KMS-11 (cell line): ENCODE data around the gene CREB3L2.

Experiments used
- H2AFZ ChIP-seq: fragments of 200-600 bp; sonication (generic); 2 replicates; pipeline ENCODE4 v1.6.1; 2016; ENCODE audit warnings: antibody characterized with exemption, mixed run types, low read depth
- H3K27ac ChIP-seq: fragments of 200-600 bp; sonication (generic); 2 replicates; pipeline ENCODE4 v1.6.1; 2016; ENCODE audit warnings: mild to moderate bottlenecking, mixed run types
- H3K27me3 ChIP-seq: fragments of 200-600 bp; sonication (generic); 2 replicates; pipeline ENCODE4 v1.6.1; 2017; ENCODE audit warnings: mild to moderate bottlenecking, low read depth, mixed run types, moderate library complexity; ENCODE audit not compliant: insufficient read depth
- H3K36me3 ChIP-seq: fragments of 200-600 bp; sonication (generic); 2 replicates; pipeline ENCODE4 v1.6.1; 2017; ENCODE audit warnings: mild to moderate bottlenecking, mixed run types; ENCODE audit not compliant: insufficient read depth
- H3K4me1 ChIP-seq: fragments of 200-600 bp; sonication (generic); 2 replicates; pipeline ENCODE4 v1.6.1; 2016; ENCODE audit warnings: mild to moderate bottlenecking, low read depth, mixed run types; ENCODE audit not compliant: poor library complexity, severe bottlenecking
- H3K4me2 ChIP-seq: fragments of 200-600 bp; sonication (generic); 2 replicates; pipeline ENCODE4 v1.7.0; 2016; ENCODE audit warnings: mild to moderate bottlenecking, mixed run types
- H3K4me3 ChIP-seq: fragments of 200-600 bp; sonication (generic); IDR thresholded peaks from 2 replicates; pipeline ENCODE4 v1.6.1; 2017; ENCODE audit warnings: low read depth, low read length, mixed read lengths; ENCODE audit not compliant: insufficient read depth
- H3K79me2 ChIP-seq: fragments of 200-600 bp; sonication (generic); 2 replicates; pipeline ENCODE4 v1.6.1; 2016; ENCODE audit warnings: low read depth, mixed run types; ENCODE audit not compliant: insufficient read depth
- H3K9ac ChIP-seq: fragments of 200-600 bp; sonication (generic); 2 replicates; pipeline ENCODE4 v1.6.1; 2016; ENCODE audit warnings: mild to moderate bottlenecking, mixed run types
- H4K20me1 ChIP-seq: fragments of 200-600 bp; sonication (generic); 2 replicates; pipeline ENCODE4 v1.6.1; 2016; ENCODE audit warnings: mild to moderate bottlenecking, mixed run types; ENCODE audit not compliant: insufficient read depth
- CTCF ChIP-seq: fragments of 200-600 bp; sonication (generic); conservative IDR thresholded peaks from 2 replicates; pipeline ENCODE4 v1.6.1; 2017; ENCODE audit warnings: low read depth, mild to moderate bottlenecking, antibody characterized with exemption, low read length, moderate library complexity, mixed read lengths

CREB3L2 gene

GRCh38 chr7:137977173-137977572 is 24.7 kb downstream of the CREB3L2 start:
- no peaks in the 10 kb centered on the region for H3K27me3 ChIP-seq
- no peak overlapping the region for H3K4me2 ChIP-seq
- no peak overlapping the region for H3K4me3 ChIP-seq
- H3K9ac ChIP-seq = no peak overlapping the region
- no peaks in the 10 kb centered on the region for H4K20me1 ChIP-seq
- no peak overlapping the region for H3K27ac ChIP-seq
- no peak for TF ChIP-seq CTCF
- H2AFZ ChIP-seq = no peak overlapping the region
- H3K79me2 ChIP-seq = peaks cover 83% of the 10 kb centered on the region
- peaks cover 59% of the 10 kb centered on the region for H3K4me1 ChIP-seq
- no peaks in the 10 kb centered on the region for H3K36me3 ChIP-seq

- no peaks in the 10 kb centered on the region for H3K27me3 ChIP-seq
- H3K4me3 ChIP-seq = no peak overlapping the region
- no peak overlapping the region for H3K27ac ChIP-seq
- H4K20me1 ChIP-seq = no peaks in the 10 kb centered on the region
- no peaks in the 10 kb centered on the region for H3K36me3 ChIP-seq
- H3K4me2 ChIP-seq = no peak overlapping the region
- H2AFZ ChIP-seq = no peak overlapping the region
- peaks cover 54% of the 10 kb centered on the region for H3K4me1 ChIP-seq
- peaks cover 87% of the 10 kb centered on the region for H3K79me2 ChIP-seq
- H3K9ac ChIP-seq = no peak overlapping the region
- TF ChIP-seq CTCF = no peak
Observed at GRCh38 chr7:137976696-137977095, 25.2 kb downstream of the CREB3L2 start.

GRCh38 chr7:137976232-137976631 is 25.7 kb downstream of the CREB3L2 start:
- no peaks in the 10 kb centered on the region for H3K27me3 ChIP-seq
- TF ChIP-seq CTCF = no peak
- H3K79me2 ChIP-seq = peaks cover 90% of the 10 kb centered on the region
- peaks cover 50% of the 10 kb centered on the region for H3K4me1 ChIP-seq
- no peaks in the 10 kb centered on the region for H4K20me1 ChIP-seq
- no peak overlapping the region for H3K4me2 ChIP-seq
- no peak overlapping the region for H3K27ac ChIP-seq
- H3K4me3 ChIP-seq = no peak overlapping the region
- H3K36me3 ChIP-seq = no peaks in the 10 kb centered on the region
- no peak overlapping the region for H3K9ac ChIP-seq
- H2AFZ ChIP-seq = no peak overlapping the region

- no peak for TF ChIP-seq CTCF
- H2AFZ ChIP-seq = no peak overlapping the region
- H3K4me2 ChIP-seq = no peak overlapping the region
- H4K20me1 ChIP-seq = no peaks in the 10 kb centered on the region
- H3K27me3 ChIP-seq = no peaks in the 10 kb centered on the region
- no peak overlapping the region for H3K27ac ChIP-seq
- no peak overlapping the region for H3K9ac ChIP-seq
- H3K36me3 ChIP-seq = no peaks in the 10 kb centered on the region
- peaks cover 86% of the 10 kb centered on the region for H3K79me2 ChIP-seq
- H3K4me3 ChIP-seq = no peak overlapping the region
- H3K4me1 ChIP-seq = peaks cover 45% of the 10 kb centered on the region
Observed at GRCh38 chr7:137975768-137976167, 26.1 kb downstream of the CREB3L2 start.
